PC-9 (cell line): ENCODE results near the gene TLX2. TPM values are rescaled to one million over a fixed set of nuclear protein-coding genes. Genes with fewer than 3 reads are reported as not detected.

Source experiments
- BruUV-seq: library from RNA; stranded (reverse); fragments of 400-500 nt; replicated peaks from 2 replicates; lab custom pipeline; 2021; lab: Mats Ljungman, UMichigan
- CTCF ChIA-PET: fragments of 300-600 bp; sonication (Branson Sonifier 250); formaldehyde crosslinking; loops from one replicate; lab custom pipeline; 2022; ENCODE audit warnings: antibody characterized with exemption; lab: Charles Lee
- POLR2A ChIA-PET: fragments of 300-600 bp; sonication (Branson Sonifier 250); formaldehyde crosslinking; loops from one replicate; lab custom pipeline; 2022; ENCODE audit warnings: antibody characterized with exemption; ENCODE audit not compliant: unreplicated experiment; lab: Charles Lee
- DNase-seq, 2 experiments: peaks; one replicate each; pipeline versions ENCODE4 v3.0.0 to v3.0.0-alpha.2; 2015 to 2022; ENCODE audit warnings: mixed read lengths in 1 of 2
- H2AFZ ChIP-seq: fragments of 200-600 bp; sonication (generic); 2 replicates; pipeline ENCODE4 v1.8.1; 2017; ENCODE audit warnings: antibody characterized with exemption
- H3F3A ChIP-seq: fragments of 200-600 bp; sonication (generic); 2 replicates; pipeline ENCODE4 v1.8.1; 2017; ENCODE audit warnings: antibody characterized with exemption, mild to moderate bottlenecking, low read depth; ENCODE audit not compliant: insufficient read depth
- H3K27ac ChIP-seq: fragments of 200-600 bp; sonication (generic); 2 replicates; pipeline ENCODE4 v1.6.1; 2016; ENCODE audit warnings: mixed run types
- H3K27me3 ChIP-seq: fragments of 200-600 bp; sonication (generic); 2 replicates; pipeline ENCODE4 v1.6.1; 2016; ENCODE audit warnings: low read depth, mixed run types; ENCODE audit not compliant: insufficient read depth
- H3K36me3 ChIP-seq: fragments of 200-600 bp; sonication (generic); 2 replicates; pipeline ENCODE4 v1.6.1; 2016; ENCODE audit warnings: low read depth, mixed run types
- H3K4me1 ChIP-seq: fragments of 200-600 bp; sonication (generic); replicated peaks from 2 replicates; pipeline ENCODE4 v1.6.1; 2016; ENCODE audit warnings: mixed run types; ENCODE audit not compliant: insufficient read depth
- H3K4me2 ChIP-seq: fragments of 200-600 bp; sonication (generic); 2 replicates; pipeline ENCODE4 v1.6.1; 2017; ENCODE audit warnings: mixed run types
- H3K4me3 ChIP-seq: fragments of 200-600 bp; sonication (generic); 2 replicates; pipeline ENCODE4 v1.6.1; 2016; ENCODE audit warnings: mixed run types
- H3K79me2 ChIP-seq: fragments of 200-600 bp; sonication (generic); 2 replicates; pipeline ENCODE4 v1.6.1; 2017; ENCODE audit warnings: low read depth, mixed run types
- H3K9me2 ChIP-seq: fragments of 200-600 bp; sonication (generic); 2 replicates; pipeline ENCODE4 v1.8.1; 2017; ENCODE audit warnings: mild to moderate bottlenecking; ENCODE audit not compliant: insufficient read depth
- H3K9me3 ChIP-seq: fragments of 200-600 bp; sonication (generic); 2 replicates; pipeline ENCODE4 v1.8.1; 2016; ENCODE audit warnings: low read depth; ENCODE audit not compliant: insufficient read depth
- H4K20me1 ChIP-seq: fragments of 200-600 bp; sonication (generic); 2 replicates; pipeline ENCODE4 v1.8.1; 2017; ENCODE audit not compliant: insufficient read depth
- EZH2 ChIP-seq: fragments of 200-600 bp; sonication (generic); IDR thresholded peaks from 2 replicates; pipeline ENCODE4 v1.8.0; 2017; ENCODE audit warnings: antibody characterized with exemption, low read depth
- intact Hi-C: fragments of 100-400 bp; cut with micrococcal nuclease; formaldehyde crosslinking; loops from one replicate; pipeline ENCODE4 v1.10.0; 2022; ENCODE audit not compliant: unreplicated experiment
- total RNA-seq: library from RNA; stranded (reverse); gene quantifications from 2 replicates; pipeline ENCODE4 v1.2.3, GENCODE V29; 2021
- TF ChIP-seq, protein P1 (sequence below): fragments of 200-600 bp; sonication (generic); conservative IDR thresholded peaks from 2 replicates; pipeline ENCODE4 v1.6.1; 2017; ENCODE audit warnings: mixed run types, antibody characterized with exemption, mild to moderate bottlenecking, moderate library complexity

Gene TLX2
- total RNA-seq, 1 experiment from 2014 or later: 3.1 TPM

DNA sequence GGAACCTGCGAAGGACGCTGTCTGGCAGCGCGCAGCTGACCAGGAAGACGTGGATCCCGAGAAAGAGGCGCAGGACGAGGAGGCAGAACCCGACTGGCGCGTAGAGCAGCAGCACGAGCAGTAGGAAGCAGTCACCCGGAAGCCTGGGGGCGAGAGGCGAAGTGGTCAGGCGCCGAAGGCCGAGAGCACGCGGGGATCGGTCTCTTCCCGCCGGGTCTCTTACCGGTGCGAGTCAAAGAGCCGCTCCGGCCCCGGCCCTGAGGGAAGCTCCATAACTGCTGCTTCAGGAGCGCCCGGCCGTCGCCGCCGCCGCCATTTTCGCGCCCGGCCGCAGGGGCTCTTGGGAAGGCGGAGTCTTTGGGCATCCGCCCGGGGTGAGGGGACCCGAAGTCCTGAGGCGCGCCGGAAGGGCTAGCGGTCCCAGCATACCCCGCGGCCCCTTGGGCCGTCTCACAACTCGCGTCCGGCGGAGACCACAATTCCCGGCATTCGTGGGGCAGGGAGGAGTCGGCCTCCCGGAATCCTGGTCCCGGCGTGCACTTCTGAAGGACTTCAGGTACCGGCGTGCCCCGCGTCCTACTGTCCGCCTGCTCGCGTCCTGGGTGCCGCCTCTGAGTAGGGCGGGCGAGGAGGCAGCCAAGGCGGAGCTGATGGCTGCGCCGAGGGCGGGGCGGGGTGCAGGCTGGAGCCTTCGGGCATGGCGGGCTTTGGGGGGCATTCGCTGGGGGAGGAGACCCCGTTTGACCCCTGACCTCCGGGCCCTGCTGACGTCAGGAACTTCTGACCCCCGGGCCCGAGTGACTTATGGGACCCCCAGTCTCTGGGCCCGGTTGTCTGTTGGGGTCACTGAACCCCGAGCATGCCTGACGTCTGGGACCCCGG, 15.3 kb downstream of the TLX2 start, which contains the start of the genes AUP1 and HTRA2:
Gene AUP1, minus strand, starts transcription at position 350 of the 882 bp plus-strand sequence. Its CDS starts 77 bp downstream, at position 273.
Gene HTRA2, plus strand, starts transcription at position 577 of the 882 bp plus-strand sequence. Its CDS starts 74 bp downstream, at position 651.
- peak; percentile 97 to 98 for DNase-seq
- Histone ChIP-seq H2AFZ (peak within 1 kb of the TSS; percentile 94), H3F3A (peaks cover 12% of the 10 kb centered on the region; the same call in 1 of the 2 replicates), H3K9me3 (no peaks in the 10 kb centered on the region), H3K4me1 (peaks cover 18% of the 10 kb centered on the region), H3K27ac (peak within 1 kb of the TSS; percentile 48), H3K4me3 (peak within 1 kb of the TSS; percentile 93), H3K4me2 (peak within 1 kb of the TSS; percentile 99), H4K20me1 (peaks cover 9% of the 10 kb centered on the region; the same call in 1 of the 2 replicates), H3K9me2 (no peaks in the 10 kb centered on the region), H3K27me3 (no peaks in the 10 kb centered on the region), H3K36me3 (peaks cover 18% of the 10 kb centered on the region), H3K79me2 (peaks cover 37% of the 10 kb centered on the region)
- TF ChIP-seq EZH2: no peak
- TF ChIP-seq, protein P1, sequence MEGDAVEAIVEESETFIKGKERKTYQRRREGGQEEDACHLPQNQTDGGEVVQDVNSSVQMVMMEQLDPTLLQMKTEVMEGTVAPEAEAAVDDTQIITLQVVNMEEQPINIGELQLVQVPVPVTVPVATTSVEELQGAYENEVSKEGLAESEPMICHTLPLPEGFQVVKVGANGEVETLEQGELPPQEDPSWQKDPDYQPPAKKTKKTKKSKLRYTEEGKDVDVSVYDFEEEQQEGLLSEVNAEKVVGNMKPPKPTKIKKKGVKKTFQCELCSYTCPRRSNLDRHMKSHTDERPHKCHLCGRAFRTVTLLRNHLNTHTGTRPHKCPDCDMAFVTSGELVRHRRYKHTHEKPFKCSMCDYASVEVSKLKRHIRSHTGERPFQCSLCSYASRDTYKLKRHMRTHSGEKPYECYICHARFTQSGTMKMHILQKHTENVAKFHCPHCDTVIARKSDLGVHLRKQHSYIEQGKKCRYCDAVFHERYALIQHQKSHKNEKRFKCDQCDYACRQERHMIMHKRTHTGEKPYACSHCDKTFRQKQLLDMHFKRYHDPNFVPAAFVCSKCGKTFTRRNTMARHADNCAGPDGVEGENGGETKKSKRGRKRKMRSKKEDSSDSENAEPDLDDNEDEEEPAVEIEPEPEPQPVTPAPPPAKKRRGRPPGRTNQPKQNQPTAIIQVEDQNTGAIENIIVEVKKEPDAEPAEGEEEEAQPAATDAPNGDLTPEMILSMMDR: no peak
- BruUV-seq: no TSS peak
- ChIA-PET POLR2A (interaction anchor here (0.6 to 1.0 kb wide), 6 partner anchors 12 to 331 kb away, joined by 3 to 4 read pairs (median 3); no protein-coding TSS in a partner anchor), CTCF (interaction anchor here (0.5 to 0.7 kb wide), 2 partner anchors 46 to 58 kb away, joined by 3 to 8 read pairs; no protein-coding TSS in a partner anchor)
- intact Hi-C loops: loop anchor here (1.0 to 5.0 kb wide), 6 partner anchors 22 to 262 kb away; partner anchors contain the start of genes PCGF1 and TTC31

- BruUV-seq: no TSS peak
- Histone ChIP-seq H3K9me3 (no peaks in the 10 kb centered on the region), H3K4me1 (peaks cover 18% of the 10 kb centered on the region), H3K79me2 (peaks cover 37% of the 10 kb centered on the region), H3K27ac (no peak overlapping the region), H4K20me1 (peaks cover 9% of the 10 kb centered on the region; the same call in 1 of the 2 replicates), H3K4me2 (peak overlapping the region; percentile 84), H3K9me2 (no peaks in the 10 kb centered on the region), H3K4me3 (peak overlapping the region; percentile 93), H3K36me3 (peaks cover 18% of the 10 kb centered on the region), H2AFZ (peak overlapping the region; percentile 94), H3K27me3 (no peaks in the 10 kb centered on the region), H3F3A (peaks cover 12% of the 10 kb centered on the region; the same call in 1 of the 2 replicates)
- CTCF ChIA-PET: interaction anchor here (0.5 to 0.6 kb wide), 2 partner anchors 21 to 59 kb away, joined by 4 to 8 read pairs; no protein-coding TSS in a partner anchor
- intact Hi-C loops: loop anchor here (5.0 kb wide), 3 partner anchors 57 to 263 kb away; no protein-coding TSS in a partner anchor
- peak in 1 of 2 experiments; percentile 20 for DNase-seq
- POLR2A ChIA-PET: interaction anchor here (0.7 kb wide), 2 partner anchors 85 to 330 kb away, joined by 4 read pairs; no protein-coding TSS in a partner anchor
- TF ChIP-seq EZH2: no peak
- TF ChIP-seq, protein P1: no peak
Observed at GRCh38 chr2:74530239-74531187, 16.3 kb downstream of the TLX2 start.
